A673 (cell line): ENCODE measurements around the gene DNAH1.

Experiments
- EZH2 ChIP-seq: fragments of 200-600 bp; sonication (generic); IDR thresholded peaks from 2 replicates; pipeline ENCODE4 v1.6.1; 2017; ENCODE audit warnings: borderline replicate concordance, low read depth, mild to moderate bottlenecking, mixed read lengths, antibody characterized with exemption, low read length; ENCODE audit not compliant: poor library complexity, severe bottlenecking
- TF ChIP-seq, protein P1 (sequence below): fragments of 300-800, 200-600 bp; sonication (generic); conservative IDR thresholded peaks from 2 replicates; pipeline ENCODE4 v1.5.1; 2017; ENCODE audit warnings: low read depth, mild to moderate bottlenecking, antibody characterized with exemption, low read length, moderate library complexity, mixed read lengths

DNA sequence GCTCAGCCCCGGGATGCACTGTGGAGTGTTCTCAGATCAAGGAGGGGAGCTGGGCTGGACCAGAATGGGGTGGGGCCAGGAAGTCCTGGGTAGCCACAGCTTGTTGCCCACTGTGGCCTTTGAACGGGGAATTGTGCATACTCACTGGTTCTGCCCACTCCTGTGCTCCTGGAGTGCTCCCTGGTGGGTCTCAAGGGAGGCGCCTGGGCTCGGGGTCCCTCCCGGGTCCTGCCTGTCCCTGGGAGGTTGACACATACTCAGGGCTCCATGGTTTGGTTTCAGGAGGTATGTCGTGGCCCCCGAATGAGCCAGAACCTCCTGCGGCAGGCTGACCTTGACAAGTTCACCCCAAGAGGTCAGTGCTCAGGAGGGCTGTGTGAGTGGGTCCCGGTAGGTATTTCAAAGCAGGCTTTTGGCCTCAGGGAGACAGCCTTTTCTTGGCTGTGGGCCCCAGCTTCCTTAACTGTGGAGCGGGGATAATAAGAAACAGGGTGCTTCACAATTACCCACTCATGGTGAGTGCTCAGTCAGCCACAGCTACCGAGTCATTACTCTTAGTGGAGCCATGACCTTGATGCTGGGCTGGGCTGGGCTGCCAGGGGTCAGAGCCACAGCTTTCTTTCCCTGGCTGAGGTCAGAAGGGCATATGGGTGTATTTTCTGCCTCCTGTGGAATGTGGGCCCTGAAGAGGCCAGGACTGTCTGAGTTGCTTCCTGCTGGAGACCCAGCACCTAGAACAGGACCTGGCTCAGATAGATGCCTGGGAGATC, 7.6 kb downstream of the DNAH1 start:
- TF ChIP-seq EZH2, result no peak
- TF ChIP-seq, protein P1, sequence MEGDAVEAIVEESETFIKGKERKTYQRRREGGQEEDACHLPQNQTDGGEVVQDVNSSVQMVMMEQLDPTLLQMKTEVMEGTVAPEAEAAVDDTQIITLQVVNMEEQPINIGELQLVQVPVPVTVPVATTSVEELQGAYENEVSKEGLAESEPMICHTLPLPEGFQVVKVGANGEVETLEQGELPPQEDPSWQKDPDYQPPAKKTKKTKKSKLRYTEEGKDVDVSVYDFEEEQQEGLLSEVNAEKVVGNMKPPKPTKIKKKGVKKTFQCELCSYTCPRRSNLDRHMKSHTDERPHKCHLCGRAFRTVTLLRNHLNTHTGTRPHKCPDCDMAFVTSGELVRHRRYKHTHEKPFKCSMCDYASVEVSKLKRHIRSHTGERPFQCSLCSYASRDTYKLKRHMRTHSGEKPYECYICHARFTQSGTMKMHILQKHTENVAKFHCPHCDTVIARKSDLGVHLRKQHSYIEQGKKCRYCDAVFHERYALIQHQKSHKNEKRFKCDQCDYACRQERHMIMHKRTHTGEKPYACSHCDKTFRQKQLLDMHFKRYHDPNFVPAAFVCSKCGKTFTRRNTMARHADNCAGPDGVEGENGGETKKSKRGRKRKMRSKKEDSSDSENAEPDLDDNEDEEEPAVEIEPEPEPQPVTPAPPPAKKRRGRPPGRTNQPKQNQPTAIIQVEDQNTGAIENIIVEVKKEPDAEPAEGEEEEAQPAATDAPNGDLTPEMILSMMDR, result no peak
